Tibial nerve (tissue), 3 donors: Measurements from ENCODE around the gene TOMM6.

Experiments
- POLR2A ChIP-seq, 2 donors: fragments of 450-650 bp; IDR thresholded peaks; one replicate each; pipeline ENCODE4 v1.6.1; 2017; ENCODE audit warnings: antibody characterized with exemption in 2 of 2, mild to moderate bottlenecking in 2 of 2, moderate library complexity in 2 of 2
- TF ChIP-seq, protein P1 (sequence below), 5 experiments: fragments of 200-600 bp in 3 of 5; fragments of 450-650 bp in 2 of 5; sonication (generic) in 3 of 5; IDR thresholded peaks; one replicate each; pipeline ENCODE4 v1.5.1; 2016 to 2019; ENCODE audit warnings: antibody characterized with exemption in 5 of 5, mild to moderate bottlenecking in 3 of 5, moderate library complexity in 2 of 5

DNA sequence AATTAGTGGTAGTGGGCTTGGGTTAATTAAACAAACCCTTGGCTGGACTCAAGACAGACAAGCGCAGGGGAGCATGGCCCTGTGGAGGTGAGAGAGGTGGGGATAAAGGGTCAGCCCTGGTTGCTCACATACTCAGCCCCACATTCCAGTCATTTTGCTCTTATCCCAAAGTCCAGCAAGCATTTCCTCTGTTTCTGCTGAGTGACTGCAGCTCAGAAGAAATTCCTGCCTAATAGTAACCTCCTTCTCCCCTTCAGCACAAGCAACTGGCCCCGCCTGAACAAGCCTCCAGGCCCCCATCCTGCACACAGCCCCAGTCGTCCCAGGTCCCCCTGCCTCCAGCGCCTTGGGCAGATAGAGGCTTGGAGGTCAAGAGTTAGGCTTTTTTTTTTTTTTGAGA, 48.5 kb upstream of the TOMM6 start:
- TF ChIP-seq, protein P1, sequence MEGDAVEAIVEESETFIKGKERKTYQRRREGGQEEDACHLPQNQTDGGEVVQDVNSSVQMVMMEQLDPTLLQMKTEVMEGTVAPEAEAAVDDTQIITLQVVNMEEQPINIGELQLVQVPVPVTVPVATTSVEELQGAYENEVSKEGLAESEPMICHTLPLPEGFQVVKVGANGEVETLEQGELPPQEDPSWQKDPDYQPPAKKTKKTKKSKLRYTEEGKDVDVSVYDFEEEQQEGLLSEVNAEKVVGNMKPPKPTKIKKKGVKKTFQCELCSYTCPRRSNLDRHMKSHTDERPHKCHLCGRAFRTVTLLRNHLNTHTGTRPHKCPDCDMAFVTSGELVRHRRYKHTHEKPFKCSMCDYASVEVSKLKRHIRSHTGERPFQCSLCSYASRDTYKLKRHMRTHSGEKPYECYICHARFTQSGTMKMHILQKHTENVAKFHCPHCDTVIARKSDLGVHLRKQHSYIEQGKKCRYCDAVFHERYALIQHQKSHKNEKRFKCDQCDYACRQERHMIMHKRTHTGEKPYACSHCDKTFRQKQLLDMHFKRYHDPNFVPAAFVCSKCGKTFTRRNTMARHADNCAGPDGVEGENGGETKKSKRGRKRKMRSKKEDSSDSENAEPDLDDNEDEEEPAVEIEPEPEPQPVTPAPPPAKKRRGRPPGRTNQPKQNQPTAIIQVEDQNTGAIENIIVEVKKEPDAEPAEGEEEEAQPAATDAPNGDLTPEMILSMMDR (IDR thresholded peaks at IDR 0.05), result no peak
- no peak for TF ChIP-seq POLR2A (IDR thresholded peaks at IDR 0.05)
